ENCODE measurements around the gene ADAM12.

DNA sequence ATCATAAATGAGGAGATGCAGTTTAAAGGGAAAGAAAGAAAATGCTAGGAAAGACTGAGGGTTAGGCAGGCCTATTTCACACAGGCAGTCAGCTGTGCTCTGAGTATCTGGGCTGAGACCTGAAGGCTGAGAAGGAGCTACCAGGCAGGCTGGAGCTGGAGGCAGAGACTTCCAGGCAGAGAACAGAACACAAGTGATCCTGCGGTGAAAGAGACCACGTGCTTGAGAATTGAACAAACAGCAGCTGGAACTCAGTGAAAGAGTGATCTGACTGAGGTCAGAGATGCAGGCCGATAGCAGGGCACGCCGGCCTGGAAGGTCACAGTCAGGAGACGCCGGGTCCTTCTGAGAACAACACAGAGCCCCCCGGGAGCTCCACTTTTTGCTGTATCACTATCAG is 147.8 kb downstream of the ADAM12 start:
- no peak for TF ChIP-seq EZH2 (IDR thresholded peaks at IDR 0.05)
- no peak for TF ChIP-seq CTCF (IDR thresholded peaks at IDR 0.05)
